ENCODE data around the gene SH3GL1.
A peak's percentile ranks its signal among the peaks of the same experiment; 100 is the strongest.

SH3GL1 gene

GRCh38 chr19:4343370-4344307 is 56.7 kb downstream of the SH3GL1 start, which contains the start of gene MPND:
Gene MPND (plus strand): TSS chr19:4343562. CDS start chr19:4343594, 32 bp downstream.
- peak; percentile 90 for DNase-seq (ENCODE audit: low read depth)
- no peak for TF ChIP-seq CTCF (IDR thresholded peaks at IDR 0.05; ENCODE audit: insufficient read depth, low read depth, low read length, missing control alignments)
- peak within 1 kb of the TSS; percentile 78 for H3K4me3 ChIP-seq (ENCODE audit: low read depth, low read length)

- H3K4me3 ChIP-seq (ENCODE audit: low read depth, low read length), result peak overlapping the region; percentile 78
- TF ChIP-seq CTCF (IDR thresholded peaks at IDR 0.05; ENCODE audit: insufficient read depth, low read depth, low read length, missing control alignments), result peak; percentile 18
- peak; percentile 100 for DNase-seq (ENCODE audit: low read depth)
Observed at GRCh38 chr19:4342615-4343369, 57.6 kb downstream of the SH3GL1 start.

- peak overlapping the region; percentile 55 for H3K4me3 ChIP-seq (ENCODE audit: low read depth, low read length)
- TF ChIP-seq CTCF (IDR thresholded peaks at IDR 0.05; ENCODE audit: insufficient read depth, low read depth, low read length, missing control alignments), result no peak
- no peak for DNase-seq (ENCODE audit: low read depth)
Observed at GRCh38 chr19:4342314-4342614, 58.1 kb downstream of the SH3GL1 start.

GRCh38 chr19:4338441-4339355 is 61.6 kb downstream of the SH3GL1 start, which contains the start of gene STAP2:
Gene STAP2 (minus strand): TSS chr19:4338827. CDS start chr19:4338753, 74 bp downstream.
- TF ChIP-seq CTCF (IDR thresholded peaks at IDR 0.05; ENCODE audit: insufficient read depth, low read depth, low read length, missing control alignments), result no peak
- H3K4me3 ChIP-seq (ENCODE audit: low read depth, low read length), result peak within 1 kb of the TSS; percentile 70
- DNase-seq (ENCODE audit: low read depth), result peak; percentile 70

- H3K4me3 ChIP-seq (ENCODE audit: low read depth, low read length), result peak overlapping the region; percentile 70
- DNase-seq (ENCODE audit: low read depth), result no peak
- no peak for TF ChIP-seq CTCF (IDR thresholded peaks at IDR 0.05; ENCODE audit: insufficient read depth, low read depth, low read length, missing control alignments)
Observed at GRCh38 chr19:4337906-4338440, 62.4 kb downstream of the SH3GL1 start.

Data from GM12865 (cell line).